ENCODE results near the gene HHAT. TPM values are rescaled to one million over a fixed set of nuclear protein-coding genes. Genes with fewer than 3 reads are reported as not detected.

Gene HHAT
- total and polyA plus RNA-seq, 4 donors = 1.2 to 11.3 (median 3.8) TPM

- no peak for TF ChIP-seq CTCF (IDR thresholded peaks at IDR 0.05; ENCODE audit: control extremely low read depth, extremely low read depth)
- no peak overlapping the region for H3K9ac ChIP-seq (ENCODE audit: insufficient read depth in 1 of 2, low read length in 2 of 2)
- H3K4me3 ChIP-seq = no peak overlapping the region
- DNase-seq = no peak
- no peaks in the 10 kb centered on the region for H3K36me3 ChIP-seq (ENCODE audit: control insufficient read depth in 4 of 4, insufficient read depth in 4 of 4, low read length in 4 of 4)
- no peak overlapping the region for H3K27ac ChIP-seq (ENCODE audit: low read depth in 1 of 2, low read length in 1 of 2)
- WGBS, 2 donors = 30 to 73% methylated on average over 3 of the region's 3 CpGs
- no peaks in the 10 kb centered on the region for H3K27me3 ChIP-seq (ENCODE audit: control insufficient read depth in 3 of 3, insufficient read depth in 3 of 3, low read length in 2 of 3)
- H3K9me3 ChIP-seq (ENCODE audit: control insufficient read depth in 4 of 4, insufficient read depth in 3 of 4, low read length in 3 of 4) = no peaks in the 10 kb centered on the region
- no peak for ATAC-seq (ENCODE audit: insufficient read depth, low FRiP score)
- peaks cover 0 to 7% (median 0%) of the 10 kb centered on the region in 5 donors for H3K4me1 ChIP-seq (ENCODE audit: control insufficient read depth in 5 of 5, insufficient read depth in 5 of 5, low read length in 5 of 5)
Measured at GRCh38 chr1:210340311-210340710, 11.6 kb downstream of the HHAT start.

- Histone ChIP-seq H3K27me3 (ENCODE audit: control insufficient read depth in 3 of 3, insufficient read depth in 3 of 3, low read length in 2 of 3) (no peaks in the 10 kb centered on the region), H3K9me3 (ENCODE audit: control insufficient read depth in 4 of 4, insufficient read depth in 3 of 4, low read length in 3 of 4) (no peaks in the 10 kb centered on the region), H3K36me3 (ENCODE audit: control insufficient read depth in 4 of 4, insufficient read depth in 4 of 4, low read length in 4 of 4) (no peaks in the 10 kb centered on the region), H3K4me3 (no peak overlapping the region), H3K4me1 (ENCODE audit: control insufficient read depth in 5 of 5, insufficient read depth in 5 of 5, low read length in 5 of 5) (peaks cover 0 to 7% (median 0%) of the 10 kb centered on the region in 5 donors), H3K9ac (ENCODE audit: insufficient read depth in 1 of 2, low read length in 2 of 2) (no peak overlapping the region), H3K27ac (ENCODE audit: low read depth in 1 of 2, low read length in 1 of 2) (no peak overlapping the region)
- no peak for TF ChIP-seq CTCF (IDR thresholded peaks at IDR 0.05; ENCODE audit: control extremely low read depth, extremely low read depth)
- ATAC-seq (ENCODE audit: insufficient read depth, low FRiP score) (no peak), DNase-seq (no peak)
- 85 to 88% methylated on average over 2 of the region's 2 CpGs for WGBS, 2 donors
Measured at GRCh38 chr1:210340841-210341240, 12.1 kb downstream of the HHAT start.

GRCh38 chr1:210342986-210343780 lies 14.5 kb downstream of the HHAT start:
- 45 to 56% methylated on average over 14 of the region's 14 CpGs for WGBS, 2 donors
- Histone ChIP-seq H3K9ac (ENCODE audit: insufficient read depth in 1 of 2, low read length in 2 of 2) (no peak overlapping the region), H3K9me3 (ENCODE audit: control insufficient read depth in 4 of 4, insufficient read depth in 3 of 4, low read length in 3 of 4) (no peaks in the 10 kb centered on the region), H3K27ac (ENCODE audit: low read depth in 1 of 2, low read length in 1 of 2) (peak overlapping the region in 1 of 2 donors; percentile 41), H3K27me3 (ENCODE audit: control insufficient read depth in 3 of 3, insufficient read depth in 3 of 3, low read length in 2 of 3) (no peaks in the 10 kb centered on the region), H3K4me1 (ENCODE audit: control insufficient read depth in 5 of 5, insufficient read depth in 5 of 5, low read length in 5 of 5) (peaks cover 0 to 7% (median 0%) of the 10 kb centered on the region in 5 donors), H3K36me3 (ENCODE audit: control insufficient read depth in 4 of 4, insufficient read depth in 4 of 4, low read length in 4 of 4) (no peaks in the 10 kb centered on the region), H3K4me3 (peak overlapping the region; percentile 18)
- no peak for TF ChIP-seq CTCF (IDR thresholded peaks at IDR 0.05; ENCODE audit: control extremely low read depth, extremely low read depth)
- ATAC-seq (ENCODE audit: insufficient read depth, low FRiP score) (no peak), DNase-seq (no peak)
